ENCODE data around the gene CNOT6L. TPM values are rescaled to one million over a fixed set of nuclear protein-coding genes. Genes with fewer than 3 reads are reported as not detected.

The CNOT6L gene
- total RNA-seq, 1 experiment from 2014 or later, result 14.5 TPM

DNA sequence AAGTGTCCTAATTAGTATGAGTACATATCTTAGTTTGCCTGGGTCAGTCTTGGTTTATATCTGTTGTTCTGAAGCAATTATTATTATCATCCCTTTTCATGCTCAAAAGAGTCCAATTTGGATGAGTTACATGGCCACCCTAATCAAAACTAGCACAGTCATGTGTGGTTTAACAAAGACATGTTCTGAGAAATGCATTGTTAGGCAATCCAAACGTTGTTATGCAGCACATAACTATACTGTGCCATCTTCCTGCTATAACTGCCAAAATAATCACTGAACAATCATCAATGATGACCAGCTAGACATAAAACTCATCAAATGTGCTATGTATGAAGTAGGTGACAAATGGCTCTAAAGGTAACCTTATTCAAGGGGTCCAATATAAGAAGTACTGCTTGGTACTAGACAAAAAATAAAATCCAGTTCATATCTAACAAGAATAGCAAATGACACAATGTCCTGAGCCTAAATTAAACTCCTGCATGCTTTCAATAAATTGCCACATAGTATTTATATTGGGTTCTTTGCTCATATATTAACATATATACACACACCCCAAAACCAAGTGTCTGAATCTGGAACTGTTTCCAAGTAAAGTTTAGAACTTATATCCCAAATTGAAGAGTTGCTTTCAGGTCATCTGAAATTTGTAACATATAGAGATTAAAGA is 41.9 kb downstream of the CNOT6L start:
- H3K4ac ChIP-seq (ENCODE audit: low read depth, low read length), result no peak overlapping the region
- H2BK5ac ChIP-seq (ENCODE audit: insufficient read length, low read length), result no peak overlapping the region
- Mint-ChIP-seq H3K9me3 (no peaks in the 10 kb centered on the region), H3K27me3 (ENCODE audit: low read depth) (no peaks in the 10 kb centered on the region), H3K36me3 (ENCODE audit: insufficient read depth in 1 of 3, low read depth in 3 of 3) (peaks cover 0 to 2% (median 0%) of the 10 kb centered on the region in 3 experiments; a peak in 1 of 7 replicates), H3K4me3 (no peak overlapping the region), H3K27ac (no peak overlapping the region), H3K4me1 (peaks cover 11 to 15% of the 10 kb centered on the region in 2 experiments)
- H4K8ac ChIP-seq (replicated peaks; ENCODE audit: insufficient read length, low read depth, low read length), result no peak overlapping the region
- H2BK15ac ChIP-seq (ENCODE audit: low read depth, low read length), result no peak overlapping the region
- no peak overlapping the region for H4K91ac ChIP-seq (ENCODE audit: insufficient read length, low read depth, low read length)
- H4K5ac ChIP-seq (ENCODE audit: insufficient read length, low read depth, low read length), result no peak overlapping the region
- no peak overlapping the region for H3K56ac ChIP-seq (ENCODE audit: insufficient read length, low read depth, low read length)
- H4K20me1 ChIP-seq (ENCODE audit: control insufficient read depth, insufficient read depth, insufficient read length), result no peaks in the 10 kb centered on the region
- H3K23ac ChIP-seq (ENCODE audit: insufficient read length, low read depth, low read length), result no peak overlapping the region
- H3K23me2 ChIP-seq (ENCODE audit: insufficient read length, low read depth, low read length, poor library complexity, severe bottlenecking), result no peaks in the 10 kb centered on the region
- TF ChIP-seq, protein P1, sequence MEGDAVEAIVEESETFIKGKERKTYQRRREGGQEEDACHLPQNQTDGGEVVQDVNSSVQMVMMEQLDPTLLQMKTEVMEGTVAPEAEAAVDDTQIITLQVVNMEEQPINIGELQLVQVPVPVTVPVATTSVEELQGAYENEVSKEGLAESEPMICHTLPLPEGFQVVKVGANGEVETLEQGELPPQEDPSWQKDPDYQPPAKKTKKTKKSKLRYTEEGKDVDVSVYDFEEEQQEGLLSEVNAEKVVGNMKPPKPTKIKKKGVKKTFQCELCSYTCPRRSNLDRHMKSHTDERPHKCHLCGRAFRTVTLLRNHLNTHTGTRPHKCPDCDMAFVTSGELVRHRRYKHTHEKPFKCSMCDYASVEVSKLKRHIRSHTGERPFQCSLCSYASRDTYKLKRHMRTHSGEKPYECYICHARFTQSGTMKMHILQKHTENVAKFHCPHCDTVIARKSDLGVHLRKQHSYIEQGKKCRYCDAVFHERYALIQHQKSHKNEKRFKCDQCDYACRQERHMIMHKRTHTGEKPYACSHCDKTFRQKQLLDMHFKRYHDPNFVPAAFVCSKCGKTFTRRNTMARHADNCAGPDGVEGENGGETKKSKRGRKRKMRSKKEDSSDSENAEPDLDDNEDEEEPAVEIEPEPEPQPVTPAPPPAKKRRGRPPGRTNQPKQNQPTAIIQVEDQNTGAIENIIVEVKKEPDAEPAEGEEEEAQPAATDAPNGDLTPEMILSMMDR (conservative IDR thresholded peaks at IDR 0.05), result no peak
- WGBS (ENCODE audit: extremely low coverage, insufficient read length, low lambda C conversion rate), result no CpG with 5 or more reads among the region's 1 CpG
- no peak for DNase-seq
- H2BK120ac ChIP-seq (ENCODE audit: low read depth, low read length, poor library complexity, severe bottlenecking), result no peak overlapping the region
- no peak overlapping the region for H3K9ac ChIP-seq (ENCODE audit: extremely low read depth, insufficient read length, low read length)
- H3K79me1 ChIP-seq (ENCODE audit: insufficient read depth, low read depth, low read length, poor library complexity, severe bottlenecking), result no peaks in the 10 kb centered on the region
- no peak overlapping the region for H3K18ac ChIP-seq (ENCODE audit: insufficient read length, low read depth, low read length)
- H3K9me3 ChIP-seq (ENCODE audit: control insufficient read depth, low read depth, low read length), result no peaks in the 10 kb centered on the region
- no peak overlapping the region for H3K14ac ChIP-seq (ENCODE audit: insufficient read depth, low read length)
- no peak overlapping the region for H2AFZ ChIP-seq (ENCODE audit: low read length)
- H3K27me3 ChIP-seq (ENCODE audit: insufficient read depth, low read length), result no peaks in the 10 kb centered on the region
- H2BK20ac ChIP-seq (ENCODE audit: low read depth, low read length, poor library complexity, severe bottlenecking), result no peak overlapping the region
- H2BK12ac ChIP-seq (ENCODE audit: insufficient read length, low read depth, low read length), result no peak overlapping the region
- H3K4me1 ChIP-seq (ENCODE audit: insufficient read depth, low read length), result peaks cover 4% of the 10 kb centered on the region; the same call in 1 of the 2 replicates
- H3K4me2 ChIP-seq (ENCODE audit: insufficient read depth, insufficient read length, low read length), result no peak overlapping the region
- H3K79me2 ChIP-seq (ENCODE audit: insufficient read depth, low read length), result no peaks in the 10 kb centered on the region
- H2AK5ac ChIP-seq (ENCODE audit: insufficient read length, low read length), result no peak overlapping the region
- H3T11ph ChIP-seq (ENCODE audit: low read length), result no peak overlapping the region
- H3K27ac ChIP-seq (ENCODE audit: insufficient read length, low read depth, low read length), result no peak overlapping the region

All from H9 (cell line).